ENCODE measurements around the gene CHCT1.
"Not testable (repeated sequence)": the region's sequence is repeated elsewhere in the genome, so short reads cannot be mapped to it uniquely, and the experiment has no call there.

Gene CHCT1

GRCh38 chr17:60422162-60422665 is at the start of gene CHCT1:
CHCT1 (plus strand) TSS chr17:60422489; CDS start chr17:60422593, 104 bp downstream.
- DNase-seq: no peak

DNA sequence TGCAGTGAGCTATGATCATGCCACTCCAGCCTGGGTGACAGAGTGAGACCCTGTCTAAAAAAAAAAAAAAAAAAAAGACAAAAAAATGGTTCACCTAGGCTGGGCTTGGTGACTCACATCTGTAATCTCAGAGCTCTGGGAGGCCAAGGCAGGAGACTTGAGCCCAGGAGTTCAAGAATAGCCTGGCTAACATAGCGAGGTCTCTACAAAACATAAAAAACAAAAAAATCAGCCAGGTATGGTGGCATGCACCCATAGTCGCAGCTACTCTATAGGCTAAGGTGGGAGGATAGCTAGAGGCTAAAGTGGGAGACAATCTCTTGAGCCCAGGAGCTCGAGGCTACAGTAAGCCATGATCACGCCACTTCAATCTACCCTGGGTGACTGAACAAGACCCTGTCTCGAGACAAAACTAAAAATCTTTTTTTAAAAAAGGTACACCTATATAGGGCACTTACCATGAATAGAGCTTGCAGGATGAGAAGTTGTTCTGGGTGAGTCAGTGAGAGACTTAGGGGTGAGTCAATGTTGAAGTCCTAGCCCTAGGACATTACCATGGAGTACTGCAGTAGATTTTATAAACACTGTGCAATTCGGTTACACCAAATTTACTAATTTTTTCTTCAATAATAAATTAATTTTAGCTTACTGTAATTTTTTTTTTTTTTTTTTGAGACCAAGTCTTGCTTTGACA is 49.4 kb upstream of the CHCT1 start:
- DNase-seq: peak; percentile 69

DNA sequence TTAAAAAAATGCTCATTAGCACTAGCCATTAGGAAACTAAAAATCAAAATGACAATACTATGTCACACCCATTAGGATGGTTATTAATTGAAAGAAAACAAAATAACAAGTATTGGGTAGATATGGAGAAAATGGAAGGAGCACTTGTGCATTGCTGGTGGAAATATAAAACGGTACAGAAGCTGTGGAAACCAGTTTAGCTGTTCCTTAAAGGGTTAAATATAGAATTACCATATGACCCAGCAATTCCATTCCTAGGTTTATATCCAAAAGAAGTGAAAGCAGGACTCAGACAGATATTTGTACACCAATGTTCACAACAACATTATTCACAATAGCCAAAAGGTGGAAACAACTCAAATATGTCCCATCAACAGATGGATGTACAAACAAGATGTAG is 44.1 kb upstream of the CHCT1 start:
- DNase-seq: not testable (repeated sequence)

DNA sequence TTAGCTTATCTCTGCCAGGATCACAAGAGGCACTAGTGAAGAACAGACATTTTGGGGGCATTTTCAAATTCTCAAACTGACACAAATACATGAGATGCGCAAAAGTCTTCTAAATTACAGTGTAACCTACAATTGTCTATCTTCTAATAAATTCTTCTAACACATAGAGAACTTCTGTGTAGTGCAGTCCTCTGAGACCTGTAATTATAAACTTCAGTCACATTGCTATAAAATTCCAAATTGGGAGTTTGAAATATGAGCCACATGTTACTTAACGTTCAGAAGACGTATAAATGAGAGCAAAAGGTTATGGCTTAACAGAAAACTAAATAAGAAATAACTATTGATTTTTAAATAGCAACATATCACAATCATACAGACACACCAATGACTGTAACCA is 42.8 kb upstream of the CHCT1 start:
- DNase-seq: not testable (repeated sequence)

GRCh38 chr17:60381958-60382357 is 40.3 kb upstream of the CHCT1 start:
- no peak for DNase-seq

DNA sequence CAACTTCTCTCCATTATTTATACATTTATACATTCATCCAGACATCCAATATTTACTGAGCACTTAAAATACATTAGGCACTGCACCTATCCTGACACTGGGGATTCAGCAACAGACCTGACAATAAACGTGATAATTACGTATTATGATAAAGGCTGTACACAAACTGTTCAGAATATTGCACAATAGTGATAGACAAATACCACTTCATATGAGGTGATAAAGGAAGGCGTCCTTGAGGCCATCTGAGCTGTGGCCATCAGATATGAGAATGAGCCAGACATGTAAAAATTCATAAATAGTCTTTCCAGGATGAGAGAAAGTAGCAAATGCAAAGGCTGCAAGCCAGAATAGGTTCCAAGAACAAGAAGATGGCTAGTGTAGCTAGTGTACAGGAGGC is 38.9 kb upstream of the CHCT1 start:
- DNase-seq: no peak

GRCh38 chr17:60384921-60385320 is 37.4 kb upstream of the CHCT1 start:
- DNase-seq: not testable (repeated sequence)

DNA sequence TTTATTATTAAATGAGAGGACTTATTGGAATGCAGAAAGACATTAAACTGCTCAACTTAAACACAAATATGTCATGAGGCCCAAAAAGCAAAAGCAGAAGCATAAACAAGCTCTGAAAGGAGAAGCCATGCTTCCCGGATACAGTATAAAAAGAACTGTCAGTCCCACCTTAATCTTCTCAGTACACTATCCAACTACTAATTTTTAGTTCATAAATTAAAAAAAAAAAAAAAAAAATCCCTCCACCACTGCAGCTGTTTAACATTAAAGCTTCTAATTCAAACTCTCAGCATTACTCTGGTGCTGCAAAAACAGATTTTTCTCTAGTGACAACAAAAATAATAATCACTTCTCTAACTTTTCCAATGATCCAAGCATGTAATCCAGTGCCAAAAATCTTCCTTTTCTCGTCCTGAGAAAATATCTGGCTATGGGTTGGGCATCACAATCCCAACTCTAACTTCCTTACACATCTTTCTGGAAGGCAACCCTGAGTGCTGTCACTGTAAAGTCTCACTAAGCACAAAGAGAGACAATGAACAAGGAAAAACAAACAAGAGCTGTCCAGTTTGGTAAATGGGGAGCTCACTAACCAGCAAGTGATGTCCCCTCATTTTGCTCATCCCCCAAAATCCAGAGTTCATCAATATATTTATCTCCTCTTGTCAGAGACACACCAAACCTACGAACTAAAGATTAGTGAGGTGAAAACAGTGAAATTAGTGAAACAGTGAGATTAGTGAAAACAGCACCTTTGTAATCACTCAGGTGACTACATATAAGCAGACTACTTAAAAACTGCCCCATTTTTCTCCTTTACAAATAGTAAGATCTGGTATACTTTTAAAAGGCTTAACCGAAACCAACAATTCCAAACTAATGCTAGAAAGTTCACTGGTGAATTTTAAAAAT is 35.9 kb upstream of the CHCT1 start:
- no peak for DNase-seq

DNA sequence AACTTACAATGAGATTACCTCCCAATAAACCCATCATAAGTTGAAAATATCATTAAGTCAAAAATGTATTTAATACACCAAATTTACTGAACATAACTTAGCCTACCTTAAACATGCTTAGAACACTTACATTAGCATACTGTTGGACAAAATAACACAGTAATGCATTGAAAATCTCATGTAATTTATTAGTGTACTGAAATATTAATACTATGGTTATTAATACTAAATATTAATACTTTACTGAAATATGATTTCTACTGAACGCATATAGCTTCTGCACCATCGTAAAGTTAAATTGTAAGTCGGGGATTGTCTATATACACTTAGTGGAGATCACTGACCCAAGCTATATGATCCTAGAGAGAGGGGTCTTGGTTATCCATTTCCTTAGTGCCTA is 34.6 kb upstream of the CHCT1 start:
- DNase-seq: no peak

- DNase-seq: no peak
Measured at GRCh38 chr17:60388742-60389141, 33.5 kb upstream of the CHCT1 start.

- peak; percentile 85 for DNase-seq
Measured at GRCh38 chr17:60390186-60390585, 32.1 kb upstream of the CHCT1 start.

- DNase-seq: no peak
Measured at GRCh38 chr17:60390925-60391470, 31.3 kb upstream of the CHCT1 start.

DNA sequence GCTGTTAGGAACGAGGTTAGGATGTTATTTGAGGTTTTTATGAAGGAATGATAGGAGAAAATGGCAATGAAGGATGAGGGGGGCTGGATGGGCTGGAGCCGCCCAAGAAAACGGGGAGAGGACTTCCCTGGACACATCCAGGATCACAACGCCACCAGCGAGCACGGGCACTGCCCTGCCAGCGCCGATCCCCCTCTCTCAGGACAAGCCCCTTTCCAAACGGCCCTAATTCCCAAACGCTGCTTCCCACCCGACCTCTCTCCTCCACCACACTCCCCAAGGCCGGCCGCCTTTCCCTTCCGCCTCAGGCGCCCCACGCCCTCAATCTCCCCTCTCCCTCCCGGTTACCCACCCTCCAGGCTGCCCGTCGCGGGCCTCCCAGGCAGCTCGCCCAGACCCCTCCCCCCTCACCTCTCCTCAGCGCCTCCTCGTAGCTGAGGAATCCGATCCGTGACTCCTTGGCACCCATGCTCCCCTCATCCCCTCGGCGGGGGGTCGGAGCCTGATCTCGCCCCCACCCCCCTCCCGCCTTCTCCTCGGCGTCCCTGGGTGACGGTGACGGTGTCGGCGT is 30.7 kb upstream of the CHCT1 start:
- no peak for DNase-seq

DNA sequence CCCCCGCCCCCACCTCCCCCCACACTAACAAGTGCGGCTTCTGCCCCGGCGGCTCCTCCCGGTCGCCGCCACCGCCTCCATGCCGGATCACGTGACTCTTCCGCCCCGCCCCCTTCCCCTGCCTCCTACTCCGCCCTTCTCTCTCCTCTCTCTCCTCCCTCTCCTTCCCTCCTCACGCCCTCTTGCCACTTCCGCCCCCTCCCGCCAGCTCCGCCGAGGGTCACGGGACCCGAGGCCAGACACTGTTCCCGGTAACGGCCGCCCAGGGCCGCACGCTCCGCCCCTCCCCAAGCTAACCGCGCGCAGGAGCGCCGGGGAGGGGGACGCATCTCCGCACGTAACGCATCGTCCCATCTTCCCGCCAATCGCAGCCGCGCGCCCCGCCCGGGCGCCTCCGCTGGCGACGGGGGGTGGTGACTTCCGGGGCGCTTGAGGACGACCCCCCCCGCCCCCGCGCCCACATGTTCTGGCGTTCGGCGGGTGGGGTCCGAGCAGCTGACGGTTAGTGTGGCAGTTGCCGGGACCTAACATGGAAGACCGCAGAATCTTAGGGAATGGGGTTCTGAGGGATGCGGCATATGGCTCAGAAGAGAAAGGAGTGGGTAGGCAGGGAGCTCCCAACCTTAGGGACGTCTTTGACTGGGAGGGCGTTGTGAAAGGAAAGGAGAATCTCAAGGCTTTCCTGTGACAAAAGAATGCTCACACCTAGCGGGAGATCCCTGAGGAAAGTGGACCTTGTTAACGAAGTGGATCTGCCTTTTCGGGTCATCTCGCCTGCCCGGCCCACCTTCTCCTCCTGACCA is 30.0 kb upstream of the CHCT1 start, which contains the start of gene USP32:
USP32 (minus strand) TSS at position 92 of the 803 bp plus-strand sequence. CDS start 194 bp downstream, outside the sequence.
- peak; percentile 96 for DNase-seq

DNA sequence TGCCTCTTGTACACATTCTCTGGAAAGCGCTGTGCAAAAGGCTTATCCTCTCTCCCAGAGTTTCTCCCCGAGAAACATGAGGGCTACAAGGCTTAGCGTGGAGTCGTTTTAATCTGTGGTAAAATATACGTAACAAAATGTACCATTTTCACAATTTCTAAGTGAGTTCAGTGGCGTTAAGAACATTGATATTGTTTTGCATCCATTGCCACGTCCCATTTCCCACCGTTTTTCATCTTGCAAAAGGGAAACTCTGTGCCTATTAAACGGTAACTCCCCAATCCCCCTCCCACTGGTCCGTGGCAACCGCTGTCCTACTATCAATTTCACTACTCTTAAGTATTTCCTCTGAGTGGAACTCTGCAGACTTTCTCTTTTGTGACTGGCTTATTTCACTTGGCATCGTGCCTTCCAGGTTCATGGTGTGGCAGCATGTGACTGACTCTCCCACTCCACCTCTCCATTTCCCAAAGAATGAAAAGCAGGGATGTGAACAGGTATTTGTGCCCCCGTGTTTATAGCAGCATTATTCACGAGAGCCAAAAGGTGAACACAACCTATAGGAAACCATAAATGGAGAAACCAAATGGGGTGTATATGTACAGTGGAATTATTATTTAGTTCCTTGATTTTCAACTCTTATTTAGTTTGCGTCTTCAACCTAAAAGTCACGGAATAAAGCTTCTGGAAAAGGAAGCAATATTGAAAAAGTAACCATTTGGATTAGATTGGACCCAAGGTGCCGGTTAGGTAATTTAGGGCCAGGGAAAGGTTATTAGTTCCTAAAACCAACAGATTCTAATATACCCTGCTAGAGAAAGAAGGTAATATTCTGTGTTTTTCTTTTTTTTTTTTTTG is 29.2 kb upstream of the CHCT1 start:
- DNase-seq: peak; percentile 35

- no peak for DNase-seq
Measured at GRCh38 chr17:60393840-60394723, 28.2 kb upstream of the CHCT1 start.

- DNase-seq: no peak
Measured at GRCh38 chr17:60395508-60396065, 26.7 kb upstream of the CHCT1 start.

DNA sequence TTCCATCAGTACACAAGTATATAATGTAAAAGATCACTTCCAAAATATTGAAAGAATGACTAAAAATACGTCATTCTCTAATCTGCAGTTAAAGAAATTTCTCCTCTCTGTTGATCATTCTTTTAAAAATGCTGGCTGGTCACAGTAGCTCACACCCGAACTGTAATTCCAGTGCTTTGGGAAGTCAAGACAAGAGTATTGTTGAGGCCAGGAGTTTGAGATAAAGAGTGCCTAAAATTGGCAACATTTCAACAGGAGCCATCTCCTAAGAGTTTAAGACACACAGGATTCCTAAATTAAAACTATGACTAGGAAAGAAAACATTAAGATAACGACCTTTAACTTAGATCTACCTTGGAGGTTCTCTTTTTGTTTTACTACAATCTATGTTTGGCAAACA is 25.9 kb upstream of the CHCT1 start:
- DNase-seq: no peak

DNA sequence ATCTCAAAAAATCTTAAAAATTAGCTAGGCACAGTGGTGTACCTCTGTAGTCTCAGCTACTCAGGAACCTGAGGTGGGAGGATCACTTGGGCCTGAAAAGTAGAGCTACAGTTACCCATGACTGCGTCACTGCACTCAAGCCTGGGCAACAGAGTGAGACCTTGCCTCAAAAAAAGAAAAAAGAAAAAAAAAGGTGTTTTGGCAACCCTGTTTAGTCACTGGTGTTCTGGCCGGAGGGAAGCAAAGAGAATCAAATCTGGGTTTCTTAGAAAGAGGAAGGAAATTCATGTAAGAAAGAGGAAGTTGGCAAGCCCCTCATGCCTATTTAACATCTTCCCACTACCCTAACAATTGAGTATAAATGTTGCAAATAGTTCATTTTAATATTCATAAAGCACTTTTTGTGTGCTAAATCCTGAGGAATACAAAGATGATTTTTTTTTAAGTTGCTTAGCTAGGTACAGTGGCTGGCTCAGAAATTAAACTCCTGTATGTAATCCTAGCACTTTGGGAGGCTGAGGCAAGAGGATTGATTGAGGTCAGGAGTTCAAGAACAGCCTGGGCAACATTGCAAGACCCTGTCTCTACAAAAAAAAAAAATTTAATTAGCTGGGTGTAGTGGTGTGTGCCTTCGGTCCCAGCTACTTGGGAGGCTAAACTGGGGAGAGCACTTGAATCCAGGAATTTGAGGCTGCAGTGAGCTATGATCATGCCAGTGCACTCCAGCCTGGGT is 23.9 kb upstream of the CHCT1 start:
- no peak for DNase-seq
